ENCODE data around the gene P4HTM.

Gene P4HTM

GRCh38 chr3:48963591-48963990 is 26.4 kb upstream of the P4HTM start:
- Histone ChIP-seq H3K9ac (ENCODE audit: low read depth, low read length) (no peak overlapping the region), H3K36me3 (ENCODE audit: control insufficient read depth, insufficient read depth, low read length) (peaks cover 21% of the 10 kb centered on the region), H3K9me3 (ENCODE audit: control insufficient read depth, insufficient read depth, low read length) (no peaks in the 10 kb centered on the region), H3K4me1 (ENCODE audit: control insufficient read depth, insufficient read depth, low read length) (peaks cover 16% of the 10 kb centered on the region), H3K27me3 (ENCODE audit: control insufficient read depth, insufficient read depth, low read length) (no peaks in the 10 kb centered on the region), H3K4me3 (ENCODE audit: low read depth, low read length) (peak overlapping the region; percentile 30)

- peaks cover 36% of the 10 kb centered on the region for H3K36me3 ChIP-seq (ENCODE audit: control insufficient read depth, insufficient read depth, low read length)
Observed at GRCh38 chr3:48966367-48966766, 23.7 kb upstream of the P4HTM start.

DNA sequence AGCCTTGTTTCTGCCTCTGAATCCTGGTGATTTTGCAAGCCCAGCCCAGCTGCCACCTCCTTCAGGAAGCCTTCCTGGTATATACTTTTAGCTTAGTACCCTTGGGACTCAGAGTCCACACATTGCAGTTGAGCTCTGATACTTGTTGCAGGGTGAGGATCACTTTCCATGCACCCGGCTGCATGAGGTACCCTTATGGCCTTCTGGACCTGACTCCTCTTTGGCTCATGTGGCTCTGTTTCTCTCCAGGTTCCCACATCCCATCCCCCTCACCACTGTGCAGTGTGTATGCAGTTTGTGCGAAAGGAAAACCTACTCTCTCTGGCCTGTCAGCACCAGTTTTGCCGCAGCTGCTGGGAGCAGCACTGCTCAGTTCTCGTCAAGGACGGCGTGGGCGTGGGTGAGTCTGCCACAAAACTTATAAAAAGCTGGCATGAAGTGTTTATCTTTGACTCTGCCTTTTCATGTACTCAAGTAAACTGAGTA is 23.1 kb upstream of the P4HTM start:
- Histone ChIP-seq H3K27me3 (ENCODE audit: control insufficient read depth, insufficient read depth, low read length) (no peaks in the 10 kb centered on the region), H3K4me1 (ENCODE audit: control insufficient read depth, insufficient read depth, low read length) (peaks cover 13% of the 10 kb centered on the region), H3K9me3 (ENCODE audit: control insufficient read depth, insufficient read depth, low read length) (no peaks in the 10 kb centered on the region), H3K4me3 (ENCODE audit: low read depth, low read length) (no peak overlapping the region), H3K36me3 (ENCODE audit: control insufficient read depth, insufficient read depth, low read length) (peaks cover 41% of the 10 kb centered on the region), H3K9ac (ENCODE audit: low read depth, low read length) (no peak overlapping the region)

More at GRCh38 chr3:48966367-48966766, 23.7 kb upstream of the P4HTM start:
- Histone ChIP-seq H3K27me3 (ENCODE audit: control insufficient read depth, insufficient read depth, low read length) (no peaks in the 10 kb centered on the region), H3K9me3 (ENCODE audit: control insufficient read depth, insufficient read depth, low read length) (no peaks in the 10 kb centered on the region), H3K4me1 (ENCODE audit: control insufficient read depth, insufficient read depth, low read length) (peaks cover 13% of the 10 kb centered on the region), H3K4me3 (ENCODE audit: low read depth, low read length) (no peak overlapping the region), H3K9ac (ENCODE audit: low read depth, low read length) (no peak overlapping the region)

- no peaks in the 10 kb centered on the region for H3K27me3 ChIP-seq (ENCODE audit: control insufficient read depth, insufficient read depth, low read length)
- no peak overlapping the region for H3K4me3 ChIP-seq (ENCODE audit: low read depth, low read length)
- H3K4me1 ChIP-seq (ENCODE audit: control insufficient read depth, insufficient read depth, low read length) = no peaks in the 10 kb centered on the region
- H3K9ac ChIP-seq (ENCODE audit: low read depth, low read length) = no peak overlapping the region
- peaks cover 62% of the 10 kb centered on the region for H3K36me3 ChIP-seq (ENCODE audit: control insufficient read depth, insufficient read depth, low read length)
- H3K9me3 ChIP-seq (ENCODE audit: control insufficient read depth, insufficient read depth, low read length) = no peaks in the 10 kb centered on the region
Observed at GRCh38 chr3:48970586-48970985, 19.5 kb upstream of the P4HTM start.

GRCh38 chr3:48974076-48974864 is 15.8 kb upstream of the P4HTM start:
- peaks cover 64% of the 10 kb centered on the region for H3K36me3 ChIP-seq (ENCODE audit: control insufficient read depth, insufficient read depth, low read length)
- no peak overlapping the region for H3K4me3 ChIP-seq (ENCODE audit: low read depth, low read length)
- H3K27me3 ChIP-seq (ENCODE audit: control insufficient read depth, insufficient read depth, low read length) = no peaks in the 10 kb centered on the region
- H3K9ac ChIP-seq (ENCODE audit: low read depth, low read length) = no peak overlapping the region
- no peaks in the 10 kb centered on the region for H3K9me3 ChIP-seq (ENCODE audit: control insufficient read depth, insufficient read depth, low read length)
- no peaks in the 10 kb centered on the region for H3K4me1 ChIP-seq (ENCODE audit: control insufficient read depth, insufficient read depth, low read length)

- Histone ChIP-seq H3K27me3 (ENCODE audit: control insufficient read depth, insufficient read depth, low read length) (no peaks in the 10 kb centered on the region), H3K4me1 (ENCODE audit: control insufficient read depth, insufficient read depth, low read length) (no peaks in the 10 kb centered on the region), H3K4me3 (ENCODE audit: low read depth, low read length) (no peak overlapping the region), H3K9ac (ENCODE audit: low read depth, low read length) (no peak overlapping the region), H3K36me3 (ENCODE audit: control insufficient read depth, insufficient read depth, low read length) (peaks cover 55% of the 10 kb centered on the region), H3K9me3 (ENCODE audit: control insufficient read depth, insufficient read depth, low read length) (no peaks in the 10 kb centered on the region)
Observed at GRCh38 chr3:48979451-48979850, 10.6 kb upstream of the P4HTM start.

DNA sequence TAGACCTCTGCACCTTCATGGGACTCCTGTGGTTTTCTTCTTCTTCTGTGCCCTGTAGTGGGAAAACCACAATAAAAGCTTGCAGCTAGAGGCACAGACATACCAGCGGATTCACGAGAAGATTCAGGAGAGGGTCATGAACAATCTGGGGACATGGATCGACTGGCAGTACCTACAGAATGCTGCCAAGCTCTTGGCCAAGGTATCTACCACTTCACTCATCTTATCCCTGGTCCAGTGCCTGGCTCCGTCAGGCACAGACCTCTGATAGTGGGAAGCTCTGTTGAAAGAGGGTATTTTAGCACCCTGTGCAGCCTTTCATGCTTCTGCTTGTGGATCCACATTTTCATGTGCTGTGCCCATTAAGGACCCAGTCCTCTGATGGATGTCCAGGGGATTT is 9.7 kb upstream of the P4HTM start:
- Histone ChIP-seq H3K27me3 (ENCODE audit: control insufficient read depth, insufficient read depth, low read length) (no peaks in the 10 kb centered on the region), H3K4me3 (ENCODE audit: low read depth, low read length) (no peak overlapping the region), H3K4me1 (ENCODE audit: control insufficient read depth, insufficient read depth, low read length) (no peaks in the 10 kb centered on the region), H3K9me3 (ENCODE audit: control insufficient read depth, insufficient read depth, low read length) (no peaks in the 10 kb centered on the region), H3K36me3 (ENCODE audit: control insufficient read depth, insufficient read depth, low read length) (peaks cover 48% of the 10 kb centered on the region), H3K9ac (ENCODE audit: low read depth, low read length) (no peak overlapping the region)

- H3K4me1 ChIP-seq (ENCODE audit: control insufficient read depth, insufficient read depth, low read length) = no peaks in the 10 kb centered on the region
- no peak overlapping the region for H3K4me3 ChIP-seq (ENCODE audit: low read depth, low read length)
- H3K9me3 ChIP-seq (ENCODE audit: control insufficient read depth, insufficient read depth, low read length) = no peaks in the 10 kb centered on the region
- peaks cover 38% of the 10 kb centered on the region for H3K36me3 ChIP-seq (ENCODE audit: control insufficient read depth, insufficient read depth, low read length)
- no peak overlapping the region for H3K9ac ChIP-seq (ENCODE audit: low read depth, low read length)
- no peaks in the 10 kb centered on the region for H3K27me3 ChIP-seq (ENCODE audit: control insufficient read depth, insufficient read depth, low read length)
Observed at GRCh38 chr3:48982016-48982415, 8.0 kb upstream of the P4HTM start.

DNA sequence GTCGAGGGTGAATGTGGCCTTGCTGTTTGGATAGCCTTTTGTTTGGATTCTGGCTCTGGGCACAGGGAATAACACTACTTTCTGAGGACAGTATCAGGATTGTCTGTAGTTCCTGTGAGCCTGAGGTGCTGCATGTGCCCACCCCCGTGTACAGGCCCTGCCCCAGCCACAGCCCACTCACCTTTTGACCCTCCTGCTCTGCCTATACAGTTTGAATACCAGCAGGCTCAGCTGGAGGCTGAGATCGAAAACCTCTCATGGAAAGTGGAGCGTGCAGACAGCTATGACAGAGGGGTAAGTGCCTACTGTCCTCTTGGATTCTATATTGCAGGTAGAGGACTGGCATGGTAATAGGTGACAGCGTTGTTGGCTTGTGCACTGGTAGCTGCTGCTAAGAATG is 7.4 kb upstream of the P4HTM start:
- Histone ChIP-seq H3K9me3 (ENCODE audit: control insufficient read depth, insufficient read depth, low read length) (no peaks in the 10 kb centered on the region), H3K9ac (ENCODE audit: low read depth, low read length) (no peak overlapping the region), H3K4me3 (ENCODE audit: low read depth, low read length) (no peak overlapping the region), H3K27me3 (ENCODE audit: control insufficient read depth, insufficient read depth, low read length) (no peaks in the 10 kb centered on the region), H3K36me3 (ENCODE audit: control insufficient read depth, insufficient read depth, low read length) (peaks cover 34% of the 10 kb centered on the region), H3K4me1 (ENCODE audit: control insufficient read depth, insufficient read depth, low read length) (no peaks in the 10 kb centered on the region)

DNA sequence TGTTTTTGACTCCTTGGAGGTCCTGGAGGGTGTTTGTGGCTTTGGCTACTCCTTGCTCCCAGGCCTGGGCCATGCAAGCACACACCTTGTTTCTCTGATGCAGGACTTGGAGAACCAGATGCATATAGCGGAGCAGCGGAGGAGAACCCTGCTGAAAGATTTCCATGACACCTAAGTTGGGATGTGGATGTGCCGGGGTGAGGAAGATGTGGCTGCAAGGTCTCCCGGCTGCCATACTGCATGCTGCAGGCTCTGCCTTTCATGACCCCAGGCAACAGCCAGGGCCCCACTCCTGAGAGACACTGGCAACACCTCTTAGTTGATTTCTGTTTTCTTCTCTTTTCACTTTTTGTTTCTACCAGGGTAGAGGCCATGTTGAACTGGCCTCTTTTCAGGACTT is 6.9 kb upstream of the P4HTM start:
- H3K9me3 ChIP-seq (ENCODE audit: control insufficient read depth, insufficient read depth, low read length) = no peaks in the 10 kb centered on the region
- no peaks in the 10 kb centered on the region for H3K27me3 ChIP-seq (ENCODE audit: control insufficient read depth, insufficient read depth, low read length)
- H3K4me3 ChIP-seq (ENCODE audit: low read depth, low read length) = no peak overlapping the region
- H3K9ac ChIP-seq (ENCODE audit: low read depth, low read length) = no peak overlapping the region
- H3K4me1 ChIP-seq (ENCODE audit: control insufficient read depth, insufficient read depth, low read length) = no peaks in the 10 kb centered on the region
- peaks cover 34% of the 10 kb centered on the region for H3K36me3 ChIP-seq (ENCODE audit: control insufficient read depth, insufficient read depth, low read length)

DNA sequence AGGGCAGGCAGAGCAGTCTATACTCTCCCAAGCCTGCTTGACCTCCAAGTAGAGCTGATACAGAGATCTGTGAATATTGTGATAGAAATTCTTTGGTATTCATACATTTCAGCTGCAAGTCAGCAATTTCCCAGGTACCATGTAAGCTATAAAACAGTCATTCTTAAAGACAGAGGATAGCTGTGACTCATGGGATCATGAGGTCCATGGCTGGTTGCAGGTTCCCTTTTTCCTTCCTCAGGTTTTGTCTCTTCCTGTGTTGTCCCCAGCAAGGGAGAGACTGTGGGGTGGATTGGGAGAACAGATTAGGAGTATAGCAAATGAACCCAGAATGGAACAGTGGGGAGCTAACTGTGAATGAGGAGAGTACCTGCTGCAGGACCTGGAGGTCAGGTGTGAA is 5.4 kb upstream of the P4HTM start:
- H3K9me3 ChIP-seq (ENCODE audit: control insufficient read depth, insufficient read depth, low read length) = no peaks in the 10 kb centered on the region
- no peaks in the 10 kb centered on the region for H3K27me3 ChIP-seq (ENCODE audit: control insufficient read depth, insufficient read depth, low read length)
- peaks cover 27% of the 10 kb centered on the region for H3K36me3 ChIP-seq (ENCODE audit: control insufficient read depth, insufficient read depth, low read length)
- H3K4me3 ChIP-seq (ENCODE audit: low read depth, low read length) = no peak overlapping the region
- peaks cover 3% of the 10 kb centered on the region for H3K4me1 ChIP-seq (ENCODE audit: control insufficient read depth, insufficient read depth, low read length)
- no peak overlapping the region for H3K9ac ChIP-seq (ENCODE audit: low read depth, low read length)

DNA sequence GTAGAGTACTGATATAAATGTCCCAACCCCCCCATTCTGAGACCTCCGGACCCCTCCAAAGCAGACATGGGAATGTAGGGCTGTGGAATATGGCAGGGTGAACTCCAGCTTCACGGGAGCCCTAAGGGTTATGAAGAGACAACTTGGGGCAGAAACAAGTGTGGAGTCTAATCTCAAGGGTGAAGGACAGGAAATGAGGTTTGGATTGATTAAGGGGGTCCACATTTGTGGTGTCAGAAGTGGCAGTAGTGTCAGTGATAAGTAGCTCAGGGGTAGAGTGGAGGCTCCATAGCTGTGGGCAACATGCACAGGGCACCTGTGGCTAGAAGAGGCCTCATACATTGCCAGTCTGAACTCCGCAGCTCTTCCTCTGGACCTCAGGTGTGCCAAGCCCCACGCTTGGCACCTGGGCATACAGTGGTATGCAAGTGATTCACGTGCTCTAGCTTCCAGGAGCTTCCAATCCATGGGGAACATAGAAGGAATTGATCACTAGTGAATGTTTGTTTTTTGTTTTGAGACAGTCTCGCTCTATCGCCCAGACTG is 4.1 kb upstream of the P4HTM start:
- Histone ChIP-seq H3K27me3 (ENCODE audit: control insufficient read depth, insufficient read depth, low read length) (no peaks in the 10 kb centered on the region), H3K4me3 (ENCODE audit: low read depth, low read length) (no peak overlapping the region), H3K4me1 (ENCODE audit: control insufficient read depth, insufficient read depth, low read length) (peaks cover 4% of the 10 kb centered on the region), H3K9ac (ENCODE audit: low read depth, low read length) (no peak overlapping the region), H3K9me3 (ENCODE audit: control insufficient read depth, insufficient read depth, low read length) (no peaks in the 10 kb centered on the region), H3K36me3 (ENCODE audit: control insufficient read depth, insufficient read depth, low read length) (peaks cover 18% of the 10 kb centered on the region)

Measured in iPS-15b (cell line).